GM12873 (cell line): ENCODE data around the gene DEPDC1.

Experiments used
- TF ChIP-seq, protein P1 (sequence below): IDR thresholded peaks from 2 replicates; pipeline ENCODE4 v1.5.1; 2012; ENCODE audit warnings: low read depth, mild to moderate bottlenecking, moderate library complexity, low read length, control low read depth; ENCODE audit not compliant: insufficient read depth; ENCODE audit errors: missing control alignments

Gene DEPDC1

DNA sequence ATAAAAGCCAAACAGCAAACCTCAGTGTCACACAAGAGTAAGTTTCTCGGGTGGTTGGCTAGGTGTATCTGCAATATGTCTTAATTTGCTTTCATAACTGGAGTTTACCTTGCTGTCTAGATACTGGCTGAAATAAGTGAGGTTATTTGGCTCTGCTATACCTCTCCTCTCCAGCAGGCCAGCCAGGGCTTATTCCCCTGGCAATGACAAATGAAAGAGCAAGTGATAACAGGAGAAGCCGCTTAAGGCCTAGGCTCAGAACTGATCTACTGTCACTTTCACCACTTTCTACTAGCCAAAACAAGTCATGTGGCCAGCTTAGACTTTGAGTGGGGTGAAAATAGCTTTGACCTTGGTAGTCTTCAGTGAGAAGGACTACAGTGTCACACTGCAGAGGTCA lies 42.3 kb downstream of the DEPDC1 start:
- TF ChIP-seq, protein P1, sequence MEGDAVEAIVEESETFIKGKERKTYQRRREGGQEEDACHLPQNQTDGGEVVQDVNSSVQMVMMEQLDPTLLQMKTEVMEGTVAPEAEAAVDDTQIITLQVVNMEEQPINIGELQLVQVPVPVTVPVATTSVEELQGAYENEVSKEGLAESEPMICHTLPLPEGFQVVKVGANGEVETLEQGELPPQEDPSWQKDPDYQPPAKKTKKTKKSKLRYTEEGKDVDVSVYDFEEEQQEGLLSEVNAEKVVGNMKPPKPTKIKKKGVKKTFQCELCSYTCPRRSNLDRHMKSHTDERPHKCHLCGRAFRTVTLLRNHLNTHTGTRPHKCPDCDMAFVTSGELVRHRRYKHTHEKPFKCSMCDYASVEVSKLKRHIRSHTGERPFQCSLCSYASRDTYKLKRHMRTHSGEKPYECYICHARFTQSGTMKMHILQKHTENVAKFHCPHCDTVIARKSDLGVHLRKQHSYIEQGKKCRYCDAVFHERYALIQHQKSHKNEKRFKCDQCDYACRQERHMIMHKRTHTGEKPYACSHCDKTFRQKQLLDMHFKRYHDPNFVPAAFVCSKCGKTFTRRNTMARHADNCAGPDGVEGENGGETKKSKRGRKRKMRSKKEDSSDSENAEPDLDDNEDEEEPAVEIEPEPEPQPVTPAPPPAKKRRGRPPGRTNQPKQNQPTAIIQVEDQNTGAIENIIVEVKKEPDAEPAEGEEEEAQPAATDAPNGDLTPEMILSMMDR, result peak; percentile 26

DNA sequence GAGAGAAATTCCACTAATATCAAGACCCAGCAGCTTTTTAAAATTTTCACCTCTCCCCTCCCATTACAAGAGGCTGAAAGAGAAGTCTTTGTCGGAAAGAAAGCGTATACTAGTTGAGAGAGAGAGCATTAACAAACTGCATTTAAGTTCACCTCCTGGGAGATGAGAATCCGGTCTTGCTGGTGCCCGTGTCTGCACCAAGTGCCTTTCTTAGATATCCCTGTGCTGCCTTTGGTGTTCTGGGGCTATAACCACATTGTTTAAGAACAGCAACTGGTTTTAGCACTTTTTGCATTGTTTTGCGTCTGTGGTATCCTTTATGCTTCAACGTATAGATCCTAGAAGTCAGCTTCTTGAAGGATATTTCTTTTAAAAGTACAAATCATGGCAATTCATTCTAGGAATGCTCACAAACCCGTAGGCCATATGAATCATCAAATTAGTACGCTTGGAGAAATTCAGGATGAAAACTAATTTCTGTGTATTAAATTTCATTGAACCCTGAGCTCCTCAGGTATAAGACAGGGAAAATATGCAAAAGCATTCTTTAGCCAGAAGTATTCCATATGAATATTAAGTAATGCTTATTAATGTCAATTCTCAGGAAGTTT lies 43.7 kb downstream of the DEPDC1 start:
- TF ChIP-seq, protein P1, result no peak

DNA sequence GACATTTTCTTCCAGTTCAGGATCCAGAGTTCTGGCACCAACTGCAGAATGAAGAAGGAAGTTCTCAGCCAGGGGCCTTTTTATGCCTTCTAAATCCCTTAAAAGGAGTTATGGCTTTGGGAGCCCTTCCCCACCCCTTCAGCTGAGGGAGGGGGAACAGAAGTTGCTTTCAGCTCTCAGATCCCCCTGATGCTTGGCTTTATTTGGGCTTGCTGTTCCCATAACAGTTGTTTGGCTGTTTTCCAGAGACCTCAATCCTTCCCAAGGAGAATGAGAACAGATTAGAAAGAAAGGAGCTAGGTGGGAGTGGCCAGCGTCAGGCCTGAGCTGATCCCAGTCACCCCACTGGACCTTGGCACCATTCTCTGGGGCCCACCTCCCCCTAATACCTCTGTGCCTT lies 47.0 kb downstream of the DEPDC1 start, which contains the start of gene RPE65:
Gene RPE65, minus strand, starts transcription at position 54 of the 400 bp plus-strand sequence. Its CDS starts 49 bp downstream, at position 5.
- TF ChIP-seq, protein P1, result no peak

DNA sequence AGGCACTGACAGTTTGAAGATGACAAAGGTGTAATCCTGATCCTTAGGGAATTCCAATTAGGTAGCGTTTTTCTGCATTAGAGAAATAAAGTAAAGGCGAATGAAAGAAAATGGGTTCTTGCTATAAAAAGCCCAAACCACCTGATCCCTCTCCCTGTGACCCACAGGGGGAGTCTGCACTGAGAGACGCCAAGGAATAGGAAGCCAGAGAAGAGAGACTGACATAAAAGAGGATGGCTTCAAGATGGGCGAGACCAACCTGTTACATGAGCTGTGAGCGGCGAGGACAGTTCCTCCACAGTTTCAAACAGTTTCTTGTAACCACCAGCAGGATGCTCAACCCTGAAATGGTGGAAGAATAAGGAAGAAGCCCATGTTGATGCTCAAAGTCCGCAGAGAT lies 48.5 kb downstream of the DEPDC1 start:
- TF ChIP-seq, protein P1, result no peak

DNA sequence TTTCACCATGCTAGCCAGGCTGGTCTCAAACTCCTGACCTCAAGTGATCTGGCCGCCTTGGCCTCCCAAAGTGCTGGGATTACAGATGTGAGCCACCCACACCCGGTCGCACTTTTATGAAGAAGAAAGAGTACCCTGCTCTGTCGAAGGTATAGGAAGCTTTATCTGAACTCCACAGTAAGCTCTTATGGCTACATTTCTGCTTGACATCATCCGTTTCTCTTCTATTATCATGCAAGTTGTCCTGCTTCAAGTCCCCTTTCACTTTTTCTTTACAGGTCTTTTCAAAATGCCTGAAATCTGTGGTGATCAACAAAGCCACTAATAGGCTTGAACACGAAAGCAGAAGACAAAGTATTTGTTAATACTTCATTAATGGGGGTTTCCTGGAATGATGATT lies 51.2 kb downstream of the DEPDC1 start:
- TF ChIP-seq, protein P1, result no peak

DNA sequence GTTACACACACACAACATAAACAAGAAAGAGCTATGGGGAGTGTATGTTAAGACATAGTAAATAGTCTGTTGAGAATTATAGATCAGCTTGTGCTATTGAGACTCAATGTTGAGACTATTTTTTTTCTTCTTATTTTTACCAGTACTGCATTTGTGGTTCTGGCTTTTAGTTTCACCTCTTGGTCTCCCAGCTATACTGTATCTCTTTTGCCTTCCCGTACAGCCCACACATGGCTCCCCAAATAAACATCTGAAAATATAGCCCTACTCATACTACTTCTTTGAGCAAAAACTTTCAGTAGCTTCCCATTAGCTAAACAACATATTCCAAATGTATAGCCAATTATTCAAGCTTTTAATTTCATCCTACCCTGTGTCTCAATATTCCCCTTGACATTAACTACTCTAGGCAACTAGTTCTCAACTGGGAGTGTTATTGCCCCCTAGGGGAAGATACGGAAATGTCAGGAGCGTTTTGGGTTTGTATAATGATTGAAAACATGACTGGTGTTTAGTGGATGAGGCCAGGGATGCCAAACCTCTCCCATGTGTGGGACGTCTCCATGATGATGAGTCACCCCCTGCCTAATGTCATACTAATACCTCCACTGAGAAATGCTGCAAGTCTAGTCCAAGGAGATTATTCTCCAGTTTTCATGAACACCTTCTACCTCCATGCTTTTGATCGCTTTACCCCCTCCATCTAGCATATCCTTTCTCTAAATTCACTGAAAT lies 53.9 kb downstream of the DEPDC1 start:
- TF ChIP-seq, protein P1, result peak; percentile 73

DNA sequence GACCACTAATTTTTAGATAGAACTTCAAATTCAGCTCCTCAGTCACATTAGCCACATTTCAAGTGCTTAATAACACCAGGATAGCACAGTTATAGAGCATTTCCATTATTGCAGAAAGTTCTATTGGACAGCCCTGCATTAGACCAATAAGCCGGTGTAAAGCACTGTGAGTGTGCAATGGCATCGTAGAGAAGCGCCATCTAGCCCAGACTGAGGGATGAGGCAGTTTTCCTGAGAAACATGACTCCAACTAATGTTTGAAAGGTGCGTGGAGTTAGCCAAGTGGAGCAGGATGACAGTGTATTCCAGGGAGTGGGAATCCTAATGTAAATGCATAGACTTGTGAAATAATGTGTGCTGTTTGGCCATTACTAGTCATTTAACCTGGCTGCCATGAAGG lies 54.9 kb downstream of the DEPDC1 start:
- TF ChIP-seq, protein P1, result no peak
